Osteoblast (primary cell): ENCODE data around the gene LSM4. TPM values are rescaled to one million over a fixed set of nuclear protein-coding genes. Genes with fewer than 3 reads are reported as not detected.

ENCODE experiments used
- DNase-seq: peaks from one replicate; pipeline ENCODE4 v3.0.0; 2011; ENCODE audit warnings: low spot score, mixed read lengths; ENCODE audit not compliant: insufficient read length; ENCODE audit errors: missing footprints
- H2AFZ ChIP-seq: 2 replicates; pipeline ENCODE4 v1.6.0; 2011; ENCODE audit warnings: mild to moderate bottlenecking, low read length
- H3K27ac ChIP-seq: 2 replicates; pipeline ENCODE4 v1.5.1; 2011; ENCODE audit warnings: mild to moderate bottlenecking, low read depth, low read length, moderate library complexity
- H3K27me3 ChIP-seq: 2 replicates; pipeline ENCODE4 v1.6.0; 2012; ENCODE audit warnings: mild to moderate bottlenecking, control low read depth, inconsistent platforms, low read length, moderate library complexity; ENCODE audit not compliant: insufficient read depth
- H3K36me3 ChIP-seq: 2 replicates; pipeline ENCODE4 v1.5.1; 2011; ENCODE audit warnings: mild to moderate bottlenecking, low read length, control low read depth, moderate library complexity; ENCODE audit not compliant: insufficient read depth
- H3K4me1 ChIP-seq: 2 replicates; pipeline ENCODE4 v1.5.1; 2011; ENCODE audit warnings: mild to moderate bottlenecking, low read length, control low read depth, moderate library complexity; ENCODE audit not compliant: insufficient read depth
- H3K4me2 ChIP-seq: 2 replicates; pipeline ENCODE4 v1.6.0; 2011; ENCODE audit warnings: mild to moderate bottlenecking, low read length; ENCODE audit not compliant: insufficient read depth
- H3K4me3 ChIP-seq: fragments of 200-600 bp; sonication (generic); 3 replicates; pipeline ENCODE4 v1.5.1; 2012; ENCODE audit warnings: mild to moderate bottlenecking, low read length, inconsistent platforms; ENCODE audit not compliant: insufficient read depth
- H3K79me2 ChIP-seq: 2 replicates; pipeline ENCODE4 v1.6.0; 2012; ENCODE audit warnings: mild to moderate bottlenecking, low read length, control low read depth, inconsistent platforms; ENCODE audit not compliant: insufficient read depth
- H3K9me3 ChIP-seq: 2 replicates; pipeline ENCODE4 v1.5.1; 2011; ENCODE audit warnings: low read depth, low read length, control low read depth
- H4K20me1 ChIP-seq: 2 replicates; pipeline ENCODE4 v1.6.0; 2012; ENCODE audit warnings: mild to moderate bottlenecking, low read length, control low read depth; ENCODE audit not compliant: insufficient read depth
- small RNA-seq: library from RNA; depleted of rRNA; stranded (forward); fragments of <200 nt; gene quantifications from one replicate; pipeline ENCODE3, GENCODE V24; 2012
- total RNA-seq: library from RNA; depleted of rRNA; stranded (reverse); fragments of >200 nt; gene quantifications from 2 replicates; pipeline ENCODE4 v1.2.3, GENCODE V29; 2012
- TF ChIP-seq, protein P1 (sequence below): IDR thresholded peaks from 2 replicates; pipeline ENCODE4 v1.5.1; 2011; ENCODE audit warnings: mild to moderate bottlenecking, low read depth, low read length, moderate library complexity; ENCODE audit errors: extremely low read depth

LSM4 gene
- total RNA-seq, 1 donor: 74.6 TPM

DNA sequence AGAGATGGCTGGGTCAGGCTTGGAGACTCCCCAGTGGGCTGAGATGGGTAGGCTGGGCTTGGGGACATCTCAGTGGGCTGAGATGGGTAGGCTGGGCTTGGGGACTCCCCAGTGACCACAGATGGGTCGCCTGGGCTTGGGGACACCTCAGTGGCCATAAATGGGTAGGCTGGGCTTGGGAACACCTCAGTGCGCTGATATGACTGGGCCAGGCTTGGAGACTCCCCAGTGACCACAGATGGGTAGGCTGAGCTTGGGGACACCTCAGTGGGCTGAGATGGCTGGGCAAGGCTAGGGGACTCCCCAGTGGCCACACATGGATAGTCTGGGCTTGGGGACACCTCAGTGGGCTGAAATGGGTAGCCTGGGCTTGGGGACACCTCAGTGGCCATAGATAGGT, 61.4 kb downstream of the LSM4 start:
- H3K4me2 ChIP-seq: no peak overlapping the region
- no peaks in the 10 kb centered on the region for H3K9me3 ChIP-seq
- peaks cover 11% of the 10 kb centered on the region for H3K4me1 ChIP-seq
- DNase-seq: peak; percentile 22
- no peak overlapping the region for H3K27ac ChIP-seq
- no peaks in the 10 kb centered on the region for H3K27me3 ChIP-seq
- H2AFZ ChIP-seq: no peak overlapping the region
- H4K20me1 ChIP-seq: peaks cover 47% of the 10 kb centered on the region
- H3K79me2 ChIP-seq: no peaks in the 10 kb centered on the region
- H3K36me3 ChIP-seq: peaks cover 17% of the 10 kb centered on the region
- H3K4me3 ChIP-seq: no peak overlapping the region
- TF ChIP-seq, protein P1, sequence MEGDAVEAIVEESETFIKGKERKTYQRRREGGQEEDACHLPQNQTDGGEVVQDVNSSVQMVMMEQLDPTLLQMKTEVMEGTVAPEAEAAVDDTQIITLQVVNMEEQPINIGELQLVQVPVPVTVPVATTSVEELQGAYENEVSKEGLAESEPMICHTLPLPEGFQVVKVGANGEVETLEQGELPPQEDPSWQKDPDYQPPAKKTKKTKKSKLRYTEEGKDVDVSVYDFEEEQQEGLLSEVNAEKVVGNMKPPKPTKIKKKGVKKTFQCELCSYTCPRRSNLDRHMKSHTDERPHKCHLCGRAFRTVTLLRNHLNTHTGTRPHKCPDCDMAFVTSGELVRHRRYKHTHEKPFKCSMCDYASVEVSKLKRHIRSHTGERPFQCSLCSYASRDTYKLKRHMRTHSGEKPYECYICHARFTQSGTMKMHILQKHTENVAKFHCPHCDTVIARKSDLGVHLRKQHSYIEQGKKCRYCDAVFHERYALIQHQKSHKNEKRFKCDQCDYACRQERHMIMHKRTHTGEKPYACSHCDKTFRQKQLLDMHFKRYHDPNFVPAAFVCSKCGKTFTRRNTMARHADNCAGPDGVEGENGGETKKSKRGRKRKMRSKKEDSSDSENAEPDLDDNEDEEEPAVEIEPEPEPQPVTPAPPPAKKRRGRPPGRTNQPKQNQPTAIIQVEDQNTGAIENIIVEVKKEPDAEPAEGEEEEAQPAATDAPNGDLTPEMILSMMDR: no peak

DNA sequence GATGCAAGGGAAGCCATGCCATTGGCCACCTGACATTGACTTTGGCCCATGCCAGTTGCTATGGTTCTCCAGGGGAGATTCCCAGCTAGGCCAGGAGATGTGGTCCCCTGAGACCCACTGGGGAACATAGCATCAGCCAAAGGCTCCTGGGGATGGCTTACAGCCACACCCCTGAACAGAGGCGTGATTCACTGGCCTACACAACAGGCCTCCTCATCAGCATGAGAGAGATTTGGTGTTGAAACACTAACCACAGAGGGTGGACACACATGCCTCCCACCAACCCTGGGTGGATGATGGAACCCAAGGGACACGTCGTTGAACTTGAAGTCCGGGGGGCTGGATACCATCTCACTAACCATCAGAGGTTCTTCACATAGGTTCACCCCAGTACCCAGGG, 63.0 kb downstream of the LSM4 start:
- TF ChIP-seq, protein P1: no peak
- Histone ChIP-seq H3K9me3 (no peaks in the 10 kb centered on the region), H3K4me3 (no peak overlapping the region), H3K27me3 (peaks cover 7% of the 10 kb centered on the region), H3K79me2 (no peaks in the 10 kb centered on the region), H3K4me2 (no peak overlapping the region), H3K36me3 (peaks cover 2% of the 10 kb centered on the region), H3K27ac (no peak overlapping the region), H2AFZ (no peak overlapping the region), H3K4me1 (peaks cover 11% of the 10 kb centered on the region), H4K20me1 (peaks cover 47% of the 10 kb centered on the region)
- peak; percentile 86 for DNase-seq

DNA sequence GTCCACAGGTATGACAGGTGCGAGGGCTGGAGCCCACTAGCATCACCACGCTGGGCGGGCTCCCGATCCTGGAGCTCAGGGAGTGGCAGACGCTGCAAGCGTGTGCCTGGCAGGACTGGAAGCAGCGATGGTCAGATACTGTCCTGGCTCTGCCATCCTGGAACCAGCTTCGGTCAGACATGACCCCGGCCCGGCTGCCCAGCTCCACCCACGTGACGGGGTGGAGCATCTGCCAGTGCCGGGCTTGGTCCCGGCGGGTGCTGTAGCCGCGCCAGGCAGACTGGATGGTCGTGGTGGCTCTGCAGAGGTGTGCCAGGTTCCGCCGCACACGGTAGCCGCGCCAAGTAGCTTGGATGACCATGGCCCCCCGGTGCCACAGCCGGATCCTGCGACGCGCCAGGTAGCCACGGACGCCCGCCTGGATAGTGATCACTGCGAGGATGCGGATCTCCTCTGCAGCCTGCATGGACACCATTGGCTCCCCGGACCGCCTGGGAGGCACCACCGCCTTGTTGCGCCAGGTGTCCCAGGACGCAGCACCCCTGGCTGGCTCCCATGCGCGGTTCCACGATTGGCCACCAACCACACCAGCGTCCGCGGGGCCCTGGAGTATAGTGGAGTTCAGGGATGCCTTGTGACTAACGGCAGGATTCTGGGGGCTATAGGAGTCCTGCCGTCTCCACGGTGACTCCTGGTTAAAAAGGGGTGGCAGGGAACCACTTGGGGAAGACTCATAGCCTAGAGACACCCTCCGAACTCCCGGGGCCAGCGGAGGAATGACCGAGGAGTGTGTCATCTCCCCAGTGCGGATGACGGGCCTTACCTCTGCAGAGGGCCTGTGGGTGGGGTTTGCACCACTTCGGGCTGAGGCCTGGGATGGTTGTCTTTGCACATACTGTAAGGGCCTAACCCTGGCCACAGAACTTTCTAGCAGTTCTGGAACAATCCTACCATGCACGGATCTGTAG, 65.1 kb downstream of the LSM4 start:
- no peaks in the 10 kb centered on the region for H3K36me3 ChIP-seq
- H3K4me2 ChIP-seq: no peak overlapping the region
- H3K27me3 ChIP-seq: peaks cover 7% of the 10 kb centered on the region
- H3K4me1 ChIP-seq: peaks cover 11% of the 10 kb centered on the region
- H3K4me3 ChIP-seq: no peak overlapping the region
- H2AFZ ChIP-seq: no peak overlapping the region
- no peaks in the 10 kb centered on the region for H3K9me3 ChIP-seq
- DNase-seq: peak; percentile 92
- H3K79me2 ChIP-seq: no peaks in the 10 kb centered on the region
- no peak overlapping the region for H3K27ac ChIP-seq
- H4K20me1 ChIP-seq: peaks cover 31% of the 10 kb centered on the region
- TF ChIP-seq, protein P1: no peak

Small RNA genes lying within 50 kb of the gene (small RNA-seq; reads per million reads assigned to genes)
- gene MIR3188 (not detected), gene RN7SL513P (not detected), gene RPL39P38 (not detected)

Other genes starting within 250 kb of the LSM4 start
- gene IL12RB1, start 236.1 kb downstream of the LSM4 start, total RNA-seq: 0.29 and 0.72 TPM in 2 replicates
- 5.4 and 5.6 TPM in 2 replicates for gene MAST3, start 225.3 kb downstream of the LSM4 start, total RNA-seq
- gene PIK3R2, start 169.9 kb downstream of the LSM4 start, total RNA-seq: 25.7 and 28.0 TPM in 2 replicates
- 110 and 126 TPM in 2 replicates for gene IFI30, start 149.3 kb downstream of the LSM4 start, total RNA-seq
- gene MPV17L2, start 129.9 kb downstream of the LSM4 start, total RNA-seq: 8.3 and 9.4 TPM in 2 replicates
- 0.72 and 1.8 TPM in 2 replicates for gene RAB3A, start 119.0 kb downstream of the LSM4 start, total RNA-seq
- gene PDE4C, start 96.6 kb downstream of the LSM4 start, total RNA-seq: under 0.01 TPM in 1 of 2 replicates, not detected in the other
- gene IQCN, start 48.6 kb downstream of the LSM4 start, total RNA-seq: 2.5 and 3.5 TPM in 2 replicates
- 170 and 172 TPM in 2 replicates for gene JUND, start 41.5 kb downstream of the LSM4 start, total RNA-seq
- 31.1 and 56.3 TPM in 2 replicates for gene PGPEP1, start 17.5 kb upstream of the LSM4 start, total RNA-seq
- 61.6 and 74.2 TPM in 2 replicates for gene GDF15, start 63.1 kb upstream of the LSM4 start, total RNA-seq
- 0.88 and 1.1 TPM in 2 replicates for gene LRRC25, start 74.5 kb upstream of the LSM4 start, total RNA-seq
- gene SSBP4, start 96.3 kb upstream of the LSM4 start, total RNA-seq: 77.8 and 90.8 TPM in 2 replicates
- gene ISYNA1, start 115.1 kb upstream of the LSM4 start, total RNA-seq: 7.7 and 8.0 TPM in 2 replicates
- gene ELL, start 199.0 kb upstream of the LSM4 start, total RNA-seq: 17.1 and 18.5 TPM in 2 replicates
- 253 and 288 TPM in 2 replicates for gene FKBP8, start 220.5 kb upstream of the LSM4 start, total RNA-seq
- gene KXD1, start 234.8 kb upstream of the LSM4 start, total RNA-seq: 92.8 and 104 TPM in 2 replicates
- gene UBA52, start 248.8 kb upstream of the LSM4 start, total RNA-seq: 554 and 556 TPM in 2 replicates